SK-N-SH (cell line): ENCODE measurements around the gene ADAMTS6. TPM values are rescaled to one million over a fixed set of nuclear protein-coding genes. Genes with fewer than 3 reads are reported as not detected.

Experiments
- CTCF ChIA-PET: fragments of 300-600, 350-600 bp; formaldehyde crosslinking; extraction: SDS; loops from one replicate; lab custom pipeline; 2021; lab: Yijun Ruan, JAX
- POLR2A ChIA-PET: fragments of 350-600 bp; sonication (Branson Sonifier 250); formaldehyde crosslinking; extraction: SDS; loops from one replicate; lab custom pipeline; 2020; ENCODE audit warnings: antibody characterized with exemption, inconsistent platforms; lab: Yijun Ruan, JAX
- DNase-seq: peaks from one replicate; pipeline ENCODE4 v3.0.0; 2012
- H2AFZ ChIP-seq: fragments of 200-600 bp; sonication (generic); 2 replicates; pipeline ENCODE4 v1.8.1; 2016; ENCODE audit warnings: antibody characterized with exemption, mild to moderate bottlenecking, low read depth
- H3F3A ChIP-seq: fragments of 200-600 bp; sonication (generic); replicated peaks from 2 replicates; pipeline ENCODE3; 2016; ENCODE audit warnings: antibody characterized with exemption, mild to moderate bottlenecking; ENCODE audit not compliant: insufficient read depth
- H3K27ac ChIP-seq, 2 experiments: fragments of 200-500 bp in 1 of 2; fragments of 200-600 bp in 1 of 2; sonication (Bioruptor generic) in 1 of 2; sonication (generic), shearing (Covaris generic) in 1 of 2; 2 replicates each; pipeline versions ENCODE4 v1.5.1 to v1.6.1; 2014 to 2016; ENCODE audit warnings: low read depth in 2 of 2, inconsistent platforms in 1 of 2, low read length in 1 of 2, mild to moderate bottlenecking in 1 of 2, mixed read lengths in 1 of 2
- H3K27me3 ChIP-seq: fragments of 200-600 bp; sonication (generic), shearing (Covaris generic); 2 replicates; pipeline ENCODE4 v1.6.1; 2016; ENCODE audit warnings: mixed run types; ENCODE audit not compliant: insufficient read depth
- H3K36me3 ChIP-seq, 2 experiments: fragments of 200-500 bp in 1 of 2; fragments of 200-600 bp in 1 of 2; sonication (Bioruptor generic) in 1 of 2; sonication (generic) in 1 of 2; replicated peaks in 1 of 2; 2 replicates each; pipeline versions ENCODE3 to v1.5.1; 2014 to 2016; ENCODE audit warnings: low read length in 1 of 2, mild to moderate bottlenecking in 1 of 2; ENCODE audit not compliant: insufficient read depth in 2 of 2, control insufficient read depth in 1 of 2
- H3K4me1 ChIP-seq, 2 experiments: fragments of 200-500 bp in 1 of 2; fragments of 200-600 bp in 1 of 2; sonication (Bioruptor generic) in 1 of 2; sonication (generic), shearing (Covaris generic) in 1 of 2; 2 replicates each; pipeline versions ENCODE4 v1.5.1 to v1.6.1; 2014 to 2016; ENCODE audit warnings: low read depth in 1 of 2, low read length in 1 of 2, mixed run types in 1 of 2; ENCODE audit not compliant: insufficient read depth in 2 of 2, control insufficient read depth in 1 of 2
- H3K4me2 ChIP-seq: fragments of 200-600 bp; sonication (generic), shearing (Covaris generic); 2 replicates; pipeline ENCODE4 v1.6.1; 2017; ENCODE audit warnings: mixed run types
- H3K4me3 ChIP-seq, 2 experiments: fragments of 200-500 bp in 1 of 2; fragments of 200-600 bp in 1 of 2; sonication (Bioruptor generic) in 1 of 2; sonication (generic), shearing (Covaris generic) in 1 of 2; 2 replicates each; pipeline versions ENCODE4 v1.5.1 to v1.8.1; 2014 to 2016; ENCODE audit warnings: low read depth in 2 of 2, inconsistent platforms in 1 of 2, low read length in 1 of 2, mild to moderate bottlenecking in 1 of 2, mixed read lengths in 1 of 2, moderate library complexity in 1 of 2
- H3K79me2 ChIP-seq: fragments of 200-600 bp; sonication (generic); 2 replicates; pipeline ENCODE4 v1.8.1; 2017; ENCODE audit warnings: mild to moderate bottlenecking; ENCODE audit not compliant: insufficient read depth
- H3K9ac ChIP-seq: fragments of 200-600 bp; sonication (generic); 2 replicates; pipeline ENCODE4 v1.6.1; 2017; ENCODE audit warnings: mixed run types
- H3K9me2 ChIP-seq: fragments of 200-600 bp; sonication (generic); 2 replicates; pipeline ENCODE4 v1.6.1; 2017; ENCODE audit warnings: mixed run types
- H3K9me3 ChIP-seq: fragments of 200-600 bp; sonication (generic); 2 replicates; pipeline ENCODE4 v1.6.1; 2017; ENCODE audit warnings: mixed run types, mild to moderate bottlenecking, moderate library complexity
- H4K20me1 ChIP-seq: fragments of 200-600 bp; sonication (generic); 2 replicates; pipeline ENCODE4 v1.6.1; 2017; ENCODE audit warnings: mild to moderate bottlenecking, mixed run types; ENCODE audit not compliant: insufficient read depth
- CTCF ChIP-seq: fragments of 200-600 bp; sonication (generic); IDR thresholded peaks from 2 replicates; pipeline ENCODE4 v1.6.1; 2017; ENCODE audit warnings: antibody characterized with exemption, mild to moderate bottlenecking, moderate library complexity
- ELF1 ChIP-seq: IDR thresholded peaks from 2 replicates; pipeline ENCODE4 v1.4.0; 2012
- EP300 ChIP-seq, 2 experiments: IDR thresholded peaks; 2 replicates each; pipeline versions ENCODE4 v1.4.0 to v1.6.1; 2012; ENCODE audit warnings: borderline replicate concordance in 1 of 2, low read depth in 1 of 2, low read length in 1 of 2
- FOSL2 ChIP-seq: IDR thresholded peaks from 2 replicates; pipeline ENCODE4 v1.4.0; 2012; ENCODE audit warnings: low read depth, mild to moderate bottlenecking, moderate library complexity, borderline replicate concordance
- GABPA ChIP-seq: IDR thresholded peaks from 2 replicates; pipeline ENCODE4 v1.4.0; 2012; ENCODE audit warnings: low read depth, mild to moderate bottlenecking
- MEF2A ChIP-seq: IDR thresholded peaks from 2 replicates; pipeline ENCODE4 v1.4.0; 2012; ENCODE audit warnings: low read depth, borderline replicate concordance
- PBX3 ChIP-seq: IDR thresholded peaks from 2 replicates; pipeline ENCODE4; 2012
- POLR2AphosphoS5 ChIP-seq: IDR thresholded peaks from 2 replicates; pipeline ENCODE4 v1.6.1; 2012; ENCODE audit warnings: low read depth, low read length
- RAD21 ChIP-seq: IDR thresholded peaks from 2 replicates; pipeline ENCODE4 v1.6.1; 2012; ENCODE audit warnings: mild to moderate bottlenecking, low read length
- RCOR1 ChIP-seq: fragments of 150-350 bp; IDR thresholded peaks from 2 replicates; pipeline ENCODE4 v1.6.1; 2017; ENCODE audit warnings: antibody characterized with exemption, low read length
- REST ChIP-seq: IDR thresholded peaks from 2 replicates; pipeline ENCODE4 v1.6.1; 2012; ENCODE audit warnings: mild to moderate bottlenecking, low read depth, low read length, moderate library complexity
- RFX5 ChIP-seq: IDR thresholded peaks from 2 replicates; pipeline ENCODE4 v1.6.1; 2012; ENCODE audit warnings: mild to moderate bottlenecking, improper control_type of control experiment, low read length
- SIN3A ChIP-seq: IDR thresholded peaks from 2 replicates; pipeline ENCODE4 v1.6.1; 2012; ENCODE audit warnings: low read depth, mild to moderate bottlenecking, low read length, moderate library complexity, borderline replicate concordance
- SMC3 ChIP-seq: IDR thresholded peaks from 2 replicates; pipeline ENCODE4 v1.6.1; 2012; ENCODE audit warnings: low read depth, low read length, improper control_type of control experiment
- TAF1 ChIP-seq: IDR thresholded peaks from 2 replicates; pipeline ENCODE4 v1.6.1; 2012; ENCODE audit warnings: low read depth, mild to moderate bottlenecking, low read length, moderate library complexity, borderline replicate concordance
- USF1 ChIP-seq: IDR thresholded peaks from 2 replicates; pipeline ENCODE4 v1.4.0; 2012; ENCODE audit warnings: low read depth, borderline replicate concordance
- USF2 ChIP-seq: fragments of 150-350 bp; IDR thresholded peaks from 2 replicates; pipeline ENCODE4 v1.6.1; 2017; ENCODE audit warnings: antibody characterized with exemption, low read length, low read depth, borderline replicate concordance
- YY1 ChIP-seq: IDR thresholded peaks from 2 replicates; pipeline ENCODE4 v1.4.0; 2012; ENCODE audit warnings: low read depth, mild to moderate bottlenecking
- WGBS: methylation state at CpG from one replicate; pipeline ENCODE4 v1.1.6; 2017; ENCODE audit warnings: low lambda C conversion rate; 5-methylcytosine and 5-hydroxymethylcytosine counted together
- polyA plus RNA-seq, 3 experiments: library from polyadenylated mRNA; depleted of rRNA; stranded (reverse); fragments of >200 nt; gene quantifications; 2 replicates each; pipeline ENCODE4 v1.2.3, GENCODE V29; 2012

ADAMTS6 gene
- polyA plus RNA-seq, 1 of the 3 experiments (the other 2 are of a cell fraction): 15.0 TPM

- WGBS: 93% methylated on average over 1 of the region's 1 CpG
- Histone ChIP-seq H3K9me3 (no peaks in the 10 kb centered on the region), H2AFZ (no peak overlapping the region), H3K27me3 (no peaks in the 10 kb centered on the region), H3K9me2 (no peaks in the 10 kb centered on the region), H3K9ac (no peak overlapping the region), H3K4me2 (no peak overlapping the region), H3K27ac (peak overlapping the region in 1 of 2 experiments; percentile 45; a peak in 1 of 4 replicates), H4K20me1 (no peaks in the 10 kb centered on the region), H3K4me3 (peak overlapping the region in 1 of 2 experiments; percentile 18; a peak in 1 of 4 replicates), H3K4me1 (peaks cover 0 to 17% of the 10 kb centered on the region in 2 experiments; a peak in 2 of 4 replicates), H3F3A (peaks cover 15% of the 10 kb centered on the region), H3K79me2 (no peaks in the 10 kb centered on the region; the same call in 1 of the 2 replicates), H3K36me3 (peaks cover 0 to 62% of the 10 kb centered on the region in 2 experiments)
- TF ChIP-seq USF1: no peak
- no peak for TF ChIP-seq POLR2AphosphoS5
- TF ChIP-seq ELF1: no peak
- no peak for TF ChIP-seq SIN3A
- no peak for TF ChIP-seq SMC3
- no peak for TF ChIP-seq YY1
- TF ChIP-seq GABPA: no peak
- no peak for TF ChIP-seq PBX3
- TF ChIP-seq REST: no peak
- no peak for TF ChIP-seq TAF1
- no peak for DNase-seq
- ChIA-PET POLR2A (no interaction called here), CTCF (no interaction called here)
These were observed 154.8 kb downstream of the ADAMTS6 start for GRCh38 chr5:65326922-65327321.

GRCh38 chr5:65324226-65324625 lies 157.5 kb downstream of the ADAMTS6 start:
- Histone ChIP-seq H3K9ac (no peak overlapping the region), H3K4me2 (no peak overlapping the region), H3K9me2 (no peaks in the 10 kb centered on the region), H3K9me3 (no peaks in the 10 kb centered on the region), H3K4me3 (no peak overlapping the region), H2AFZ (no peak overlapping the region), H4K20me1 (no peaks in the 10 kb centered on the region), H3F3A (peaks cover 24% of the 10 kb centered on the region), H3K27ac (no peak overlapping the region), H3K27me3 (no peaks in the 10 kb centered on the region), H3K4me1 (peaks cover 0 to 17% of the 10 kb centered on the region in 2 experiments; a peak in 2 of 4 replicates), H3K79me2 (peaks cover 9% of the 10 kb centered on the region; the same call in 1 of the 2 replicates), H3K36me3 (peaks cover 0 to 69% of the 10 kb centered on the region in 2 experiments)
- no peak for DNase-seq
- ChIA-PET POLR2A (no interaction called here), CTCF (no interaction called here)
- 92% methylated on average over 1 of the region's 1 CpG for WGBS
- TF ChIP-seq CTCF: no peak
- TF ChIP-seq RFX5: no peak
- no peak for TF ChIP-seq USF2
- no peak for TF ChIP-seq EP300 (IDR thresholded peaks at IDR 0.05; ENCODE audit: borderline replicate concordance in 1 of 2, low read depth in 1 of 2, low read length in 1 of 2)
- no peak for TF ChIP-seq ELF1
- TF ChIP-seq RAD21: no peak
- TF ChIP-seq RCOR1: no peak
- TF ChIP-seq MEF2A: no peak
- TF ChIP-seq FOSL2: no peak
- no peak for TF ChIP-seq SIN3A
